Mesenchymal stem cell (in vitro differentiated cells and primary cell): ENCODE results near the gene EN2.

Experiments used
- DNase-seq: peaks from one replicate; pipeline ENCODE4 v3.0.0-alpha.2; 2013
- H2AFZ ChIP-seq: one replicate; pipeline ENCODE4 v1.6.1; 2013; ENCODE audit warnings: low read depth, mild to moderate bottlenecking, control low read depth, inconsistent platforms, low read length, moderate library complexity
- H2AK5ac ChIP-seq: 2 replicates; pipeline ENCODE4 v1.6.1; 2013; ENCODE audit warnings: low read length, moderate library complexity, mild to moderate bottlenecking, inconsistent platforms; ENCODE audit not compliant: severe bottlenecking
- H2BK120ac ChIP-seq: one replicate; pipeline ENCODE4 v1.6.1; 2013; ENCODE audit warnings: low read depth, mild to moderate bottlenecking, inconsistent platforms, low read length, moderate library complexity
- H2BK12ac ChIP-seq, 2 experiments: one replicate each; pipeline ENCODE4 v1.6.1; 2013; ENCODE audit warnings: inconsistent platforms in 2 of 2, low read length in 2 of 2, mild to moderate bottlenecking in 2 of 2, moderate library complexity in 2 of 2, control low read depth in 1 of 2
- H2BK15ac ChIP-seq: one replicate; pipeline ENCODE4 v1.6.1; 2013; ENCODE audit warnings: mild to moderate bottlenecking, low read depth, inconsistent platforms; ENCODE audit not compliant: poor library complexity, severe bottlenecking
- H2BK5ac ChIP-seq: 2 replicates; pipeline ENCODE4 v1.6.1; 2013; ENCODE audit warnings: low read depth, mild to moderate bottlenecking, low read length, control low read depth, inconsistent platforms; ENCODE audit not compliant: poor library complexity, severe bottlenecking
- H3K14ac ChIP-seq, 2 experiments: one replicate each; pipeline ENCODE4 v1.6.1; 2013; ENCODE audit warnings: inconsistent platforms in 2 of 2, low read length in 2 of 2, control low read depth in 1 of 2, mild to moderate bottlenecking in 1 of 2, moderate library complexity in 1 of 2
- H3K18ac ChIP-seq, 2 experiments: one replicate each; pipeline ENCODE4 v1.6.1; 2013; ENCODE audit warnings: inconsistent platforms in 2 of 2, low read length in 2 of 2, control low read depth in 1 of 2, low read depth in 1 of 2, mild to moderate bottlenecking in 1 of 2
- H3K23ac ChIP-seq, 2 experiments: one replicate each; pipeline ENCODE4 v1.6.1; 2013; ENCODE audit warnings: inconsistent platforms in 2 of 2, low read length in 2 of 2, mild to moderate bottlenecking in 2 of 2, moderate library complexity in 2 of 2, control low read depth in 1 of 2
- H3K27ac ChIP-seq: 2 replicates; pipeline ENCODE4 v1.5.1; 2013; ENCODE audit warnings: mild to moderate bottlenecking, moderate library complexity, low read length, control low read depth, inconsistent platforms; ENCODE audit not compliant: poor library complexity, severe bottlenecking
- H3K27me3 ChIP-seq, 2 experiments: 2 replicates each; pipeline versions ENCODE4 v1.6.1 to v1.7.0; 2013; ENCODE audit warnings: low read length in 2 of 2, mild to moderate bottlenecking in 2 of 2, moderate library complexity in 2 of 2, control low read depth in 1 of 2, inconsistent platforms in 1 of 2; ENCODE audit not compliant: control insufficient read depth in 1 of 2, insufficient read depth in 1 of 2
- H3K36me3 ChIP-seq, 2 experiments: 2 replicates each; pipeline versions ENCODE4 v1.6.1 to v1.7.0; 2013; ENCODE audit warnings: low read length in 2 of 2, control low read depth in 1 of 2, inconsistent platforms in 1 of 2, low read depth in 1 of 2, mild to moderate bottlenecking in 1 of 2; ENCODE audit not compliant: insufficient read depth in 2 of 2, control insufficient read depth in 1 of 2
- H3K4ac ChIP-seq, 2 experiments: one replicate each; pipeline ENCODE4 v1.6.1; 2013; ENCODE audit warnings: inconsistent platforms in 2 of 2, low read length in 2 of 2, mild to moderate bottlenecking in 2 of 2, moderate library complexity in 2 of 2, control low read depth in 1 of 2, low read depth in 1 of 2
- H3K4me1 ChIP-seq: 2 replicates; pipeline ENCODE4 v1.6.1; 2013; ENCODE audit warnings: low read depth, low read length, control low read depth; ENCODE audit not compliant: control insufficient read depth, insufficient read depth
- H3K4me2 ChIP-seq: 2 replicates; pipeline ENCODE4 v1.6.1; 2013; ENCODE audit warnings: low read length, mild to moderate bottlenecking, inconsistent platforms; ENCODE audit not compliant: poor library complexity, severe bottlenecking
- H3K4me3 ChIP-seq, 2 experiments: 2 replicates each; pipeline versions ENCODE4 v1.5.1 to v1.7.0; 2013; ENCODE audit warnings: low read length in 2 of 2, mild to moderate bottlenecking in 2 of 2, control low read depth in 1 of 2, low read depth in 1 of 2; ENCODE audit not compliant: insufficient read depth in 1 of 2
- H3K79me1 ChIP-seq: replicated peaks from 2 replicates; pipeline ENCODE4 v1.6.1; 2013; ENCODE audit warnings: mild to moderate bottlenecking, control low read depth, low read length, inconsistent platforms; ENCODE audit not compliant: poor library complexity, severe bottlenecking
- H3K9ac ChIP-seq: 2 replicates; pipeline ENCODE4 v1.7.0; 2013; ENCODE audit warnings: mild to moderate bottlenecking, low read length, moderate library complexity
- H3K9me3 ChIP-seq: 2 replicates; pipeline ENCODE4 v1.7.0; 2013; ENCODE audit warnings: mild to moderate bottlenecking, low read length; ENCODE audit not compliant: control insufficient read depth
- H4K8ac ChIP-seq: one replicate; pipeline ENCODE4 v1.6.1; 2013; ENCODE audit warnings: inconsistent platforms, mild to moderate bottlenecking, low read length, moderate library complexity
- H4K91ac ChIP-seq: one replicate; pipeline ENCODE4 v1.6.1; 2013; ENCODE audit warnings: mild to moderate bottlenecking, low read length, inconsistent platforms
- WGBS: methylation state at CpG from one replicate; pipeline ENCODE4 v1.1.7; 2013; ENCODE audit warnings: mixed read lengths; 5-methylcytosine and 5-hydroxymethylcytosine counted together

The EN2 gene

DNA sequence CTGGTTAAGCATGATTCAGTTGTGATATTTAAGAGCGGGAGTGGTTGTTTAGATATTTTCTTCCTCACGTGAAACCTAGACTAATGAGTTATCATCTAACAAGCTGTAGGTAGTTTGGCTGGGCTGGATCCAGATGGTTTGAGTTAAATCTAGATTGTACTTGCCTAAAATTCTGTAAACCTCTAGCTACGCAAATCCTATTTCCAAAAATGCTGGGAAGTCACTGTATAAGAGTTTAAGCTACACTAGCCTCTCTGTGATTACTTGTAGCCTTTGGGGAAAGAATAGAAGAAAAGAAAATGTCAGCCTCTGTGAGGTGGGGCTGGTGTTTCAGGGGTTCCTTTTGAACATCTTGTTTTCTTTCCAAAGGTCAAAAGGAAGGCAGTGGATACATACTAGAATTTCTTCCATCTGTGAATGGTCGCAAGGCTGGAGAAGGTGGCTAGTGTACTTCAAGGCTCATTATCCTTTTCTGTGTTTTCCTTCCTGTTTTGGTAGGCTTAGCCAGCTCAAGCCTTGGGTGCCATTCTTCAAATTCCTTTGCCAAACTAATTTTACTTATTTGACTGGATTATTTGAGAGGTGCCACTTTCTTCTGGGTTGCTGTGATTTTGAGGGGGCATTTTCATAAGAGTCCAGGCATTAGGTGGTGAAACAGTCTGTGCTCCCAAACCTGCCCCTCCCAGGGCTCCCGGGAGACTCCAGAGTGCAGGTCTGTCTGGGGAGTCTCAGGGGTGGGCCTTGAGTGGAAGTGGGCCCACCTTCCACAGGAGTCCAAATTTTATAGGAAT, 5.2 kb upstream of the EN2 start:
- no peak overlapping the region for H2BK5ac ChIP-seq
- no peak overlapping the region for H3K14ac ChIP-seq
- WGBS = 49% methylated on average over 5 of the region's 5 CpGs
- H3K79me1 ChIP-seq = no peaks in the 10 kb centered on the region
- no peak for DNase-seq
- peaks cover 6% of the 10 kb centered on the region for H3K9me3 ChIP-seq
- H2BK15ac ChIP-seq = no peak overlapping the region
- H4K8ac ChIP-seq = no peak overlapping the region
- no peak overlapping the region for H3K18ac ChIP-seq
- no peak overlapping the region for H3K27ac ChIP-seq
- no peaks in the 10 kb centered on the region for H3K36me3 ChIP-seq
- no peak overlapping the region for H3K23ac ChIP-seq
- H3K4me1 ChIP-seq = peaks cover 35% of the 10 kb centered on the region
- H3K4me3 ChIP-seq = no peak overlapping the region
- no peak overlapping the region for H2BK12ac ChIP-seq
- H3K4ac ChIP-seq = no peak overlapping the region
- H2AFZ ChIP-seq = no peak overlapping the region
- H2AK5ac ChIP-seq = no peak overlapping the region
- peaks cover 94% of the 10 kb centered on the region in 2 experiments for H3K27me3 ChIP-seq
- H3K4me2 ChIP-seq = no peak overlapping the region
- no peak overlapping the region for H4K91ac ChIP-seq
- no peak overlapping the region for H3K9ac ChIP-seq
- H2BK120ac ChIP-seq = no peak overlapping the region

GRCh38 chr7:155453296-155454182, 4.4 kb upstream of the EN2 start:
- Histone ChIP-seq H4K8ac (no peak overlapping the region), H3K4me2 (no peak overlapping the region), H3K18ac (no peak overlapping the region), H2BK12ac (no peak overlapping the region), H3K4me1 (peaks cover 41% of the 10 kb centered on the region), H3K4me3 (no peak overlapping the region), H2BK5ac (no peak overlapping the region), H2AK5ac (no peak overlapping the region), H3K27ac (no peak overlapping the region), H2BK120ac (no peak overlapping the region), H2AFZ (no peak overlapping the region), H3K9me3 (peaks cover 6% of the 10 kb centered on the region), H3K14ac (no peak overlapping the region), H3K79me1 (no peaks in the 10 kb centered on the region), H3K9ac (no peak overlapping the region), H2BK15ac (no peak overlapping the region), H3K23ac (no peak overlapping the region), H3K27me3 (peaks cover 86 to 91% of the 10 kb centered on the region in 2 experiments), H4K91ac (no peak overlapping the region), H3K36me3 (no peaks in the 10 kb centered on the region), H3K4ac (no peak overlapping the region)
- DNase-seq = no peak
- WGBS = 2% methylated on average over 57 of the region's 57 CpGs

GRCh38 chr7:155454183-155455112, 3.5 kb upstream of the EN2 start:
- DNase-seq = no peak
- no peak overlapping the region for H4K91ac ChIP-seq
- no peak overlapping the region for H3K9ac ChIP-seq
- H2BK5ac ChIP-seq = no peak overlapping the region
- no peak overlapping the region for H3K4ac ChIP-seq
- H2BK15ac ChIP-seq = no peak overlapping the region
- no peak overlapping the region for H2BK120ac ChIP-seq
- peaks cover 82 to 90% of the 10 kb centered on the region in 2 experiments for H3K27me3 ChIP-seq
- no peak overlapping the region for H2AK5ac ChIP-seq
- H3K23ac ChIP-seq = no peak overlapping the region
- no peak overlapping the region for H3K27ac ChIP-seq
- no peak overlapping the region for H3K18ac ChIP-seq
- 2% methylated on average over 81 of the region's 82 CpGs for WGBS
- no peak overlapping the region for H2AFZ ChIP-seq
- no peak overlapping the region for H4K8ac ChIP-seq
- H3K14ac ChIP-seq = no peak overlapping the region
- H3K4me2 ChIP-seq = no peak overlapping the region
- H3K36me3 ChIP-seq = no peaks in the 10 kb centered on the region
- H2BK12ac ChIP-seq = no peak overlapping the region
- H3K9me3 ChIP-seq = peaks cover 6% of the 10 kb centered on the region
- H3K4me3 ChIP-seq = no peak overlapping the region
- no peaks in the 10 kb centered on the region for H3K79me1 ChIP-seq
- H3K4me1 ChIP-seq = peaks cover 40% of the 10 kb centered on the region
